ENCODE data around the gene MROH8.

Gene MROH8

GRCh38 chr20:37163832-37164554 lies 15.4 kb downstream of the MROH8 start:
- no peak for TF ChIP-seq CTCF (conservative IDR thresholded peaks at IDR 0.05)
- TF ChIP-seq ZFX (IDR thresholded peaks at IDR 0.05): no peak
- H3K27ac ChIP-seq: no peak overlapping the region

- TF ChIP-seq ZFX (IDR thresholded peaks at IDR 0.05) (no peak), CTCF (conservative IDR thresholded peaks at IDR 0.05) (no peak)
- H3K27ac ChIP-seq: no peak overlapping the region
These were observed 16.7 kb downstream of the MROH8 start for GRCh38 chr20:37162646-37163045.

- TF ChIP-seq ZFX (IDR thresholded peaks at IDR 0.05) (no peak), CTCF (conservative IDR thresholded peaks at IDR 0.05) (no peak)
- H3K27ac ChIP-seq: no peak overlapping the region
These were observed 17.4 kb downstream of the MROH8 start for GRCh38 chr20:37161830-37162549.

- no peak for TF ChIP-seq ZFX (IDR thresholded peaks at IDR 0.05)
- no peak for TF ChIP-seq CTCF (conservative IDR thresholded peaks at IDR 0.05)
- H3K27ac ChIP-seq: no peak overlapping the region
These were observed 18.7 kb downstream of the MROH8 start for GRCh38 chr20:37160683-37161082.

GRCh38 chr20:37158248-37158647 lies 21.1 kb downstream of the MROH8 start:
- no peak for TF ChIP-seq CTCF (conservative IDR thresholded peaks at IDR 0.05)
- no peak for TF ChIP-seq ZFX (IDR thresholded peaks at IDR 0.05)
- H3K27ac ChIP-seq: no peak overlapping the region

GRCh38 chr20:37155987-37156386 lies 23.4 kb downstream of the MROH8 start:
- no peak for TF ChIP-seq CTCF (conservative IDR thresholded peaks at IDR 0.05)
- TF ChIP-seq ZFX (IDR thresholded peaks at IDR 0.05): no peak
- no peak overlapping the region for H3K27ac ChIP-seq

GRCh38 chr20:37154684-37155298 lies 24.6 kb downstream of the MROH8 start:
- TF ChIP-seq CTCF (conservative IDR thresholded peaks at IDR 0.05): no peak
- TF ChIP-seq ZFX (IDR thresholded peaks at IDR 0.05): no peak

More at GRCh38 chr20:37154684-37155298, 24.6 kb downstream of the MROH8 start:
- H3K27ac ChIP-seq: no peak overlapping the region

Data from C4-2B (cell line).